ENCODE results near the gene SMARCA1.

DNA sequence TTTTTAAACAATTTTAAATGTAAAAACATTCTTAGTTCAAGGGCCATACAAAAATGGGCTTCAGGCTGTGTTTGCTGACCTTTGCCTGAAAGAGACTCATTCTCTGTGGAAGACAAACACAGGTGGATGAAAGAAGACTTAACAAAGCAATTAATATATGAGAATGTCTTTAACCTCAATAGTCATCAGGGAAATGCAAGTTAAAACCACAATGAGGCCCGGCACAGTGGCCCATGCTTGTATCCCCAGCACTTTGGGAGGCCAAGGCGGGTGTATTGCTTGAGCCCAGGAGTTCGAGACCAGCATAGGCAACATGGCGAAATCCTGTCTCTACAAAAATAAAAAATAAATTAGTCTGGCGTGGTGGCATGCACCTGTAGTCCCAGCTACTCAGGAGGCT is 7.1 kb upstream of the SMARCA1 start:
- no peak for TF ChIP-seq POLR2A (IDR thresholded peaks at IDR 0.05; ENCODE audit: insufficient read depth in 1 of 2, low read depth in 2 of 2, low read length in 2 of 2)
- TF ChIP-seq RXRA (CRISPR knock-in tag; IDR thresholded peaks at IDR 0.05), result no peak
- TF ChIP-seq, protein P1, sequence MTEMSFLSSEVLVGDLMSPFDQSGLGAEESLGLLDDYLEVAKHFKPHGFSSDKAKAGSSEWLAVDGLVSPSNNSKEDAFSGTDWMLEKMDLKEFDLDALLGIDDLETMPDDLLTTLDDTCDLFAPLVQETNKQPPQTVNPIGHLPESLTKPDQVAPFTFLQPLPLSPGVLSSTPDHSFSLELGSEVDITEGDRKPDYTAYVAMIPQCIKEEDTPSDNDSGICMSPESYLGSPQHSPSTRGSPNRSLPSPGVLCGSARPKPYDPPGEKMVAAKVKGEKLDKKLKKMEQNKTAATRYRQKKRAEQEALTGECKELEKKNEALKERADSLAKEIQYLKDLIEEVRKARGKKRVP (CRISPR knock-in tag; IDR thresholded peaks at IDR 0.05), result no peak
- TF ChIP-seq MIER2 (CRISPR knock-in tag; IDR thresholded peaks at IDR 0.05), result no peak
- TF ChIP-seq ZNF143 (CRISPR knock-in tag; IDR thresholded peaks at IDR 0.05), result no peak
- no peak for TF ChIP-seq CEBPB (IDR thresholded peaks at IDR 0.05; ENCODE audit: borderline replicate concordance, low read depth, low read length)
- no peak for TF ChIP-seq EP300 (IDR thresholded peaks at IDR 0.05; ENCODE audit: low read depth in 2 of 2, low read length in 2 of 2)
- TF ChIP-seq EP300 (CRISPR knock-in tag; IDR thresholded peaks at IDR 0.05; ENCODE audit: borderline replicate concordance), result no peak
- TF ChIP-seq HCFC1 (IDR thresholded peaks at IDR 0.05; ENCODE audit: low read depth, low read length), result no peak
- TF ChIP-seq, protein P2, sequence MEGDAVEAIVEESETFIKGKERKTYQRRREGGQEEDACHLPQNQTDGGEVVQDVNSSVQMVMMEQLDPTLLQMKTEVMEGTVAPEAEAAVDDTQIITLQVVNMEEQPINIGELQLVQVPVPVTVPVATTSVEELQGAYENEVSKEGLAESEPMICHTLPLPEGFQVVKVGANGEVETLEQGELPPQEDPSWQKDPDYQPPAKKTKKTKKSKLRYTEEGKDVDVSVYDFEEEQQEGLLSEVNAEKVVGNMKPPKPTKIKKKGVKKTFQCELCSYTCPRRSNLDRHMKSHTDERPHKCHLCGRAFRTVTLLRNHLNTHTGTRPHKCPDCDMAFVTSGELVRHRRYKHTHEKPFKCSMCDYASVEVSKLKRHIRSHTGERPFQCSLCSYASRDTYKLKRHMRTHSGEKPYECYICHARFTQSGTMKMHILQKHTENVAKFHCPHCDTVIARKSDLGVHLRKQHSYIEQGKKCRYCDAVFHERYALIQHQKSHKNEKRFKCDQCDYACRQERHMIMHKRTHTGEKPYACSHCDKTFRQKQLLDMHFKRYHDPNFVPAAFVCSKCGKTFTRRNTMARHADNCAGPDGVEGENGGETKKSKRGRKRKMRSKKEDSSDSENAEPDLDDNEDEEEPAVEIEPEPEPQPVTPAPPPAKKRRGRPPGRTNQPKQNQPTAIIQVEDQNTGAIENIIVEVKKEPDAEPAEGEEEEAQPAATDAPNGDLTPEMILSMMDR (CRISPR knock-in tag; IDR thresholded peaks at IDR 0.05), result no peak
- TF ChIP-seq, protein P3, sequence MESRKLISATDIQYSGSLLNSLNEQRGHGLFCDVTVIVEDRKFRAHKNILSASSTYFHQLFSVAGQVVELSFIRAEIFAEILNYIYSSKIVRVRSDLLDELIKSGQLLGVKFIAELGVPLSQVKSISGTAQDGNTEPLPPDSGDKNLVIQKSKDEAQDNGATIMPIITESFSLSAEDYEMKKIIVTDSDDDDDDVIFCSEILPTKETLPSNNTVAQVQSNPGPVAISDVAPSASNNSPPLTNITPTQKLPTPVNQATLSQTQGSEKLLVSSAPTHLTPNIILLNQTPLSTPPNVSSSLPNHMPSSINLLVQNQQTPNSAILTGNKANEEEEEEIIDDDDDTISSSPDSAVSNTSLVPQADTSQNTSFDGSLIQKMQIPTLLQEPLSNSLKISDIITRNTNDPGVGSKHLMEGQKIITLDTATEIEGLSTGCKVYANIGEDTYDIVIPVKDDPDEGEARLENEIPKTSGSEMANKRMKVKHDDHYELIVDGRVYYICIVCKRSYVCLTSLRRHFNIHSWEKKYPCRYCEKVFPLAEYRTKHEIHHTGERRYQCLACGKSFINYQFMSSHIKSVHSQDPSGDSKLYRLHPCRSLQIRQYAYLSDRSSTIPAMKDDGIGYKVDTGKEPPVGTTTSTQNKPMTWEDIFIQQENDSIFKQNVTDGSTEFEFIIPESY (CRISPR knock-in tag; IDR thresholded peaks at IDR 0.05), result no peak
- TF ChIP-seq, protein P4, sequence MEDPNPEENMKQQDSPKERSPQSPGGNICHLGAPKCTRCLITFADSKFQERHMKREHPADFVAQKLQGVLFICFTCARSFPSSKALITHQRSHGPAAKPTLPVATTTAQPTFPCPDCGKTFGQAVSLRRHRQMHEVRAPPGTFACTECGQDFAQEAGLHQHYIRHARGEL (CRISPR knock-in tag; IDR thresholded peaks at IDR 0.05), result no peak
- no peak for TF ChIP-seq CREM (IDR thresholded peaks at IDR 0.05)
- TF ChIP-seq CREM (CRISPR knock-in tag; IDR thresholded peaks at IDR 0.05), result no peak
- no peak for TF ChIP-seq ZNF121 (CRISPR knock-in tag; IDR thresholded peaks at IDR 0.05)
- no peak for TF ChIP-seq TCF7 (IDR thresholded peaks at IDR 0.05; ENCODE audit: low read depth)
